GM12875 (cell line): Measurements from ENCODE around the gene CAPS.

Source experiments
- H3K4me3 ChIP-seq: one replicate; pipeline ENCODE4 v1.5.1; 2011; ENCODE audit warnings: low read depth, low read length, control low read depth
- CTCF ChIP-seq: IDR thresholded peaks from 2 replicates; pipeline ENCODE4 v1.5.1; 2011; ENCODE audit warnings: low read depth, mild to moderate bottlenecking, control low read depth, inconsistent platforms, low read length, moderate library complexity, borderline replicate concordance; ENCODE audit not compliant: insufficient read depth

Gene CAPS

GRCh38 chr19:5940260-5941208, 26.5 kb downstream of the CAPS start:
- TF ChIP-seq CTCF, result no peak
- no peak overlapping the region for H3K4me3 ChIP-seq

DNA sequence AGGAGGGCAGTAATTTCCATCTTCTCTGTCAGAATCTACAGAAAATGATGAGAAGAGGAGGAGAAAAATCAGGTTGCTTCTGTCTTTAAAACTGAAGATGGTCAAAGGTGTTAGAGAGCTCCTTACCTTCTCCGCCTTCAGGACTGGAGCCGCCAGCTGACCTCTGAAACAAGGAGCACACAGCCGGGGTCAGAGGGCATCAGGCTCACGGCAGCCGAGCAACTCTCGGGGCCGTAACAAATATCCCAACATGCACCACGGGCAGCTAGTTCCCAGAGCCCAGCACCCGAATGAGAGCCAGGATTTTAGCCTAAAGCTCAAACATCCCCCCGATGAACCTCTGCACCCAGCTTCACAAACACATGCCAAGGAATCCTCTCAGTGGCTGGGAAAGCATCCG, 27.6 kb downstream of the CAPS start:
- H3K4me3 ChIP-seq, result no peak overlapping the region
- TF ChIP-seq CTCF, result no peak

- TF ChIP-seq CTCF, result no peak
- H3K4me3 ChIP-seq, result no peak overlapping the region
Observed at GRCh38 chr19:5943045-5943444, 29.0 kb downstream of the CAPS start.

DNA sequence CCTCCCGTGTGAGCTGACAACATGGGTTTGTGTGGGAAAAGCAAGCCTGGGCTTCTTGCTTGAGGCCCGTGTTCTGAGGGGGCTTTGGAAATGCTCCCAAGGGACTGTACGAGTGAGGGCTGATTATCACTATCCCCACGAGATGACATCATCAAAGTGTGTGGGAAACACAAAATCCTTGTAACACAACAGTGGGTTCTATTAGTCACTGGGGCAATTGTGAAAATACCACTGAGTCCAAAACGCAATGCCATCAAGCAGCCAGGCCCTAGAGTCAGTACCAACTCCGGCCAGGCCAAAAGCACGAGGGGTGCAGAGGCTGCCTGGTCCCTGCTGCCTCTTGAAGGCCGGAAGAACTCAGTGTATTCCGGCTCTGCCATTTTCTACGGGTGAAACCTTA, 29.6 kb downstream of the CAPS start:
- no peak for TF ChIP-seq CTCF

GRCh38 chr19:5947435-5947834, 33.4 kb downstream of the CAPS start:
- TF ChIP-seq CTCF, result no peak
- H3K4me3 ChIP-seq, result no peak overlapping the region

More for the DNA sequence above, 29.6 kb downstream of the CAPS start:
- H3K4me3 ChIP-seq, result no peak overlapping the region

- H3K4me3 ChIP-seq, result no peak overlapping the region
- no peak for TF ChIP-seq CTCF
Observed at GRCh38 chr19:5948752-5949564, 34.9 kb downstream of the CAPS start.
